B cell (primary cell): ENCODE results near the gene SCN4B.

Source experiments
- CTCF ChIP-seq: fragments of 200-600 bp; IDR thresholded peaks from one replicate; pipeline ENCODE4 v1.8.0; 2022; ENCODE audit warnings: antibody characterized with exemption, mild to moderate bottlenecking
- EZH2 ChIP-seq: IDR thresholded peaks from 2 replicates; pipeline ENCODE4 v1.6.1; 2012; ENCODE audit warnings: borderline replicate concordance, low read depth, mild to moderate bottlenecking, moderate library complexity, low read length; ENCODE audit not compliant: insufficient read depth, poor library complexity, severe bottlenecking

GRCh38 chr11:118108513-118108912 lies 44.1 kb downstream of the SCN4B start:
- TF ChIP-seq CTCF, result no peak
- no peak for TF ChIP-seq EZH2
